Adrenal gland (tissue), 5 donors: ENCODE data around the gene TRABD.

Experiments used
- CTCF ChIP-seq, 6 experiments: fragments of 450-650 bp in 4 of 6; fragments of 200-600 bp in 2 of 6; sonication (generic) in 1 of 6; IDR thresholded peaks; 1 replicate in 5 of 6; 2 replicates in 1 of 6; pipeline versions ENCODE4 v1.5.1 to v1.8.0; 2016 to 2021; ENCODE audit warnings: antibody characterized with exemption in 6 of 6, mild to moderate bottlenecking in 2 of 6, moderate library complexity in 1 of 6
- POLR2A ChIP-seq, 2 donors: fragments of 450-650 bp; IDR thresholded peaks; one replicate each; pipeline ENCODE4 v1.6.1; 2017; ENCODE audit warnings: antibody characterized with exemption in 2 of 2, mild to moderate bottlenecking in 2 of 2, moderate library complexity in 1 of 2
- donor health status: DM: no; HTN: no; CAD: no.

- no peak for TF ChIP-seq CTCF (IDR thresholded peaks at IDR 0.05)
- TF ChIP-seq POLR2A (IDR thresholded peaks at IDR 0.05) = no peak
Measured at GRCh38 chr22:50151571-50152537, 33.9 kb upstream of the TRABD start.
